Central memory CD4-positive, alpha-beta T cell (primary cell): ENCODE data around the gene GGT5.
"Not testable (repeated sequence)": the region's sequence is repeated elsewhere in the genome, so short reads cannot be mapped to it uniquely, and the experiment has no call there.

Source experiments
- DNase-seq: peaks from one replicate; pipeline ENCODE4 v3.0.0; 2022

GGT5 gene

DNA sequence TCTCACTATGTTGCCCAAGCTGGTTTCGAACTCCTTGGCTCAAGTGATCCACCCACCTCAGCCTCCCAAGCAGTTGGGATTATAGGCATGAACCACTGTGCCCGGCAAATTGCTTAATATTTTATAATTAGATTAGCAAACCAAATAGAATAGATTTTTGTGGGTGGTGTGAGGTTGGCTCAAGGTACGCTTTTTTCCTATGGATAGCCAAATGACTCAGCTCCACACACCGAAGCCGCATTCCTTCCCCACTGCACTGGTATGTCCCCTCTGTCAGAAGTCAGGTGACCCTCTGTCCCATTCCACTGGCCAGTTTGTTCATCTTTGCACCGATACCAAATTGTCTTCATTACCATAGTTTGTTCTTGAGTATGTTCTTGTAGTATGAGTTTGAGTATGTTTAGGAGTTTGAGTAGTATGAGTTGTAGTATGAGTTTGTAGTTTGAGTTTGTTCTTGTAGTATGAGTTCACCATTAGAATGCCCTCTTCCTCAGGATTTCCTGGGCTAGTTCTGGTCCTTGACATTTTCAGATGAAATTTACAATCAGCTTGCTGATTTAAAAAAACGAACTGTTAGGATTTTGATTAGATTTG, 44.2 kb downstream of the GGT5 start:
- DNase-seq, result no peak

DNA sequence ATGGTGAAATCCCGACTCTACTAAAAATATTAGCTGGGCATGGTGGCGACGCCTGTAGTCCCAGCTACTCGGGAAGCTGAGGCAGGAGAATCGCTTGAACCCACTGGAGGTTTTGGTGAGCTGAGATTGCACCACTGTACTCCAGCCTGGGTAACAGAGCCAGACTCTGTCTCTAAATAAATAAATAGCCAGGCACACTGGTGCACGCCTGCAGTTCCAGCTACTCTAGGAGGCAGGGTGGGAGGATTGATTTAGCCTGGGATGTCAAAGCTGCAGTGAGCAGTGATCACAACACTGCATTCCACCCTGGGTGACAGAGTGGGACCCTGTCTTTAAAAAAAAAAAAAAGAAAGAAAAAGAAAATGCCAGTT, 46.2 kb downstream of the GGT5 start:
- no peak for DNase-seq

DNA sequence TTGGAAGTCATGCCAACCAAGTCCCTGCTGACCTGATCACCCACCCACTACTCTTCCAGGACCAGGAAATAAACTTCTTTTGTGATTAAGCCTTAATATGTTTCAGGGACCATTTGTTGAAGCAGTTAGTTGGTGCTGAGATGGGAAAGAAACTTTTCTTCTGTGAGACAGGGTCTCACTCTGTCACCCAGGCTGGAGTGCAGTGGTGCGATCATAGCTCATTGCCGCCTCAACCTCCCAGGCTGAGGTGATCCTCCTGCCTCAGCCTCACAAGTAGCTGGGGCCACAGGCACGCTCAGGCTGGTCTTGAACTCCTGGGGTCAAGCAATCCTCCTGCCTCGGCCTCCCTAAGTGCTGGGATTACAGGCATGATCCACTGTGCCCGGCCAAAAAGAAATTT, 53.0 kb downstream of the GGT5 start:
- DNase-seq, result no peak

DNA sequence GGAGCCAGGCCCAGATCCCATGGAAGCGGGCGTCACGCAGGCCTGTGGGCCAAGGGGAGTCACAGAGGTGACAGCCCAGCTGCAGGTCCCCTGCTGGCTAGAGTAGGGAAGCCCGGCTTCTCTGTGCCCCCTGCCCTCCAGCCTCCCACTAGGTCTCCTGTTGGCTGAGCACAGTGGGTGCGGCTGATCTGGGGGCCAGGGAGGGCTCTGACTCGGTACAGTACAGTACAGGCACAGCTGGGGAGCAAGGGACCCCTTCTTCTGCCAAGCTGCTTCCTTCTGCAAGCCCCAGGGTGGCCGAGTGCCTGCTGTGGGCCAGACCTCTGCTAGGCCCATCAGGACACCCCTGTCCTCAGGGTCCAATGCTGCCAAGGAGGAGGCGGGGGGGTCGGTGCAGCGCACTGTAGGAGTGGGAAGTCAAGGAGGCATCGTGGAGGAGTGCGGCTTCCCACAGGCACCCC, 53.5 kb downstream of the GGT5 start:
- no peak for DNase-seq

DNA sequence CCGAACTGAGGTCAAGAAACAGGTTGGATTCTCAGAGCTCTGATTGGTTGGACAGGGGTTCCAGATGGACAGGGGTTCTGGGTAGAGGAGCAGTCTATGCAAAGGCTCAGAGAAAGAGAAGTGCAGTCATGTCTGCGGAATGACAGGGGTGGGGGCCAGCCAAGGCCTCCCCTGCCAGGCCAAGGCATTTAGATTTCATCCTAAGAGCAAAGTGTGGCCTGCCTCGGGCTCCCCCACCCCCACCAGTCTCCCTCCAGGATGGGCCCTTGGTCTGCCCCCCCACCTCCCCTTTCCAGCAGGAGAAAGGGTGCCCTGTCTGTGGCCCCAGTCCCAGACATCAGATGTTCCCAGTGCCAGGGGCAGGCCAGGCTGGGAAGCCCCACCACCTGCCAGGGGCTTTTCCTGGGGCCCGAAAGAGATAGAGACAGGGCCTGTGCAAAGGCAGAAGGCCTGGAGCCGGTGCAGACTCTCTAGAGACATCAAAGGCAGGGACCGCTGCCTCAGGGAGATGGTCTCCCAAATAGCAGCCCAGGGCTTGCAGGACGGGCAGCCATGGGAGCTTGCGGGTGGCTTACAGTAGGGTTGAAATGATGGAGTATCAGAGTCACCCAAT, 54.2 kb downstream of the GGT5 start:
- DNase-seq, result no peak

DNA sequence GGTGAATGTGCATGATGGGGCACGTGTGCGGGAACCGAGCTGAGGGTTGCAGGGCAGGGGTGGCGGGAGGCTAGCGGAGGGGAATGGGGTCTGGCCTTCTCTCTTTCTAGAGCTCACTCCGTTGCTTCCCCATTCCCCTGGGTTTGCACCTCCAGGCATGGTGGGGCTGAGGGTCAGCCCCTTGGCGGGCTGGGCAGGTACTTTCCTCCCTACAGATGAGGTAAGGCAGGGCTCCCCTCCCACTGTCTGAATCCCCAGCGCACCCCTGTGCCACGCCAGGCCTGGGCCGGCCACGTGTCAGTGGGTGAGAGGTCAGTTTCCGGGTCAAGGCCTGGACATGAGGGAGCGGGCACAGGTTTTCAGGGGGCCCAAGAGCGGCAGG, 54.7 kb downstream of the GGT5 start:
- DNase-seq, result no peak

DNA sequence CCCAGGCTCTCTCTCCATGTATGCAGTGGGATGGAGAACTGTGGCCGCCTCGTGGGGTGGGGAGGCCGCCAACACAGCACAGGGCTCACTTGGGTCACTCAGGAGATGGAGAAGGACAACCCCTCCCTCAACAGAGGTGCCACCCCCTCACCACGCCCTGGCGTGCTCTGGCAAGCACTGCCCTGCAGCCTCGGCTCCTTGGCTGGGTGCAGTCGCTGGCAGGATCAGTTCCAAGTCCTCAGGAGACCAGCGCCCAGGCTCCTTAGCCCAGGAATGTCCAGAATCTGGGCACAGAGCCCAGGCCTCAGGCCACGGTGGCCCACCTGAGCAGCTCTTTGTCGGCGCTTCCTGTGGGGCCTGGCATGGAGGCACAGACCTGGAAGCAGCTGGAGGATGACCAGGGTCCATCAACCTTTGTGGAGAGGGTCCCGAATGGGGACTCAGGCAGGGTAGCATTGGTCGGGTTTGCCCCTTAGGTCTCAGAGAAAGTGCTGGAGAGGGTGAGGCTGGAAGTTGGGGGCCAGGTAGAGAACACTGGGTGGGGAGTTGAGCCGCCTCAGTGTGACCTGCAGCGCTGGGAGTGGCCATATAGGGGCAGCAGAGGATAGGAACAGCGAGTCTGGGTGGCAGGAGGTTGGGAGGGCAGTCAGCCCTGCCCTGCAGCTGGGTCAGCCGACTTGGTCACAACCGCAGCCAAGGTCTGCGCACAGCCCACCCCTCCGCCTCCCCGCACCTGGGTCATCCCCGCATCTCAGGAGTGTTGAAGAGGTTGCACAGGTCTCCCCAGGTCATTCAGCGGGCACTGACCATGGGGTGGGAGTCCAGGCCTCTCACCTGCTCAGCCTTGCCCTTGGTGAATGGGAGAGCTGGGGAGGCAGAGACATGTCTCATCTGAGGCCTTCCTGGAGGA, 55.4 kb downstream of the GGT5 start:
- DNase-seq, result no peak

DNA sequence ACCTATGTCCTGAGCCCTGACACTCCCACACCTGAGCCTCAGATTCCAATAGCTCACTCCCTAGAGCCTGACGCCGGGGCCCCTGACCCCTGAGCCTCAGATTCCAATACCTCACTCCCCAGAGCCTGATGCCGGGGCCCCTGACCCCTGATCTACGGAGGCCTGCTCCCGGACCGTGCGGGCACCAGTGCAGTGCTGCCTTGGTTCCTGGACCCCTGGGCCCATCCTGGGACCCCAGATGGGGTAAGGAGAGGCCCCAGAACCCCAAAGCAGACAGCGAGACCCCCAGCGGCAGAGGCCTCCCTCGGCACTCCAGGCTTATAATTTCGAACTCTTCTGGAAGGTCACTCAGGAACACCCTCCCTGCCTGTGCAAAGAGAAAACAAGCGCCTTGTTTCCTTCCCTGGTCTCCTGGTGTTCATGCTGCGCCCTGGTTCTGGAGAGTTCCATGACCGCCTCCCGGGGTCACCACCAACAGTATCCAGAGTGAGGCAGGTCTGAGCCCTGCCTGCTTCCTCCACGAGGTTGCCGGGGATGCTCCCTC, 56.1 kb downstream of the GGT5 start:
- no peak for DNase-seq

DNA sequence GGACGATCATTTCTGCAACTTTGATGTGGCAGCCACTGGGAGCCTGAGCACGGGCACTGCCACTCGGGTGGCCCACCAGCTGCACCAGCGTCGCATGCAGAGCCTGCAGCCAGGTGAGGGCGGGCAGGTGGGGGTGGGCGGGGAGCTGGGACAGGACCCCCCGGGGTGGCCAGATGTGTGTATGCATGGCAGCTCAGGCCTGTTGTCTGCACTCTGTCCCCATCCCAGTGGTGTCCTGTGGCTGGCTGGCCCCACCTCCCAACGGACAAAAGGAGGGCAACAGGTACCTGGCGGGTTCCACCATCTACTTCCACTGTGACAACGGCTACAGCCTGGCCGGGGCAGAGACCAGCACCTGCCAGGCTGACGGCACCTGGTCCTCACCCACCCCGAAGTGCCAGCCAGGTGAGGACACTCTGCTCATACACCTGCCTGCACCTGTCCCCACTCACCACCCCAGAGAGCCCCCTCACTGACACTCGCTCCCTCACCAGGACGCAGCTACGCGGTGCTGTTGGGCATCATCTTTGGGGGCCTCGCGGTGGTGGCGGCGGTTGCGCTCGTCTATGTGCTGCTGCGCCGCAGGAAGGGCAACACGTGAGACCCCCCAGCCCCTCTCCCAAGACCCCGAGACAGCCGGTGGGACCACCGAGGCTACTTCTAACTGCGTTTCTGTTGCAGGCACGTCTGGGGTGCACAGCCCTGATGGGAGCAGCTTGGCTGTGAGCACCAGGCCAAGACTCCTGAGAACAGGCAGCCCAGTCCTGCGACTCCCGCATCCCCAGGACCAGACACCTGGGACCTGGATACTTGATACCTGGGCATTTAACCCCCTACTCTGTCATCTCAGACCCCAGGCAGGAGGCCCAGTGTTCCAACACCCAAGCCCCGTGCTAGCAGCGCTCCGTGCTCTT, 56.9 kb downstream of the GGT5 start:
- no peak for DNase-seq

DNA sequence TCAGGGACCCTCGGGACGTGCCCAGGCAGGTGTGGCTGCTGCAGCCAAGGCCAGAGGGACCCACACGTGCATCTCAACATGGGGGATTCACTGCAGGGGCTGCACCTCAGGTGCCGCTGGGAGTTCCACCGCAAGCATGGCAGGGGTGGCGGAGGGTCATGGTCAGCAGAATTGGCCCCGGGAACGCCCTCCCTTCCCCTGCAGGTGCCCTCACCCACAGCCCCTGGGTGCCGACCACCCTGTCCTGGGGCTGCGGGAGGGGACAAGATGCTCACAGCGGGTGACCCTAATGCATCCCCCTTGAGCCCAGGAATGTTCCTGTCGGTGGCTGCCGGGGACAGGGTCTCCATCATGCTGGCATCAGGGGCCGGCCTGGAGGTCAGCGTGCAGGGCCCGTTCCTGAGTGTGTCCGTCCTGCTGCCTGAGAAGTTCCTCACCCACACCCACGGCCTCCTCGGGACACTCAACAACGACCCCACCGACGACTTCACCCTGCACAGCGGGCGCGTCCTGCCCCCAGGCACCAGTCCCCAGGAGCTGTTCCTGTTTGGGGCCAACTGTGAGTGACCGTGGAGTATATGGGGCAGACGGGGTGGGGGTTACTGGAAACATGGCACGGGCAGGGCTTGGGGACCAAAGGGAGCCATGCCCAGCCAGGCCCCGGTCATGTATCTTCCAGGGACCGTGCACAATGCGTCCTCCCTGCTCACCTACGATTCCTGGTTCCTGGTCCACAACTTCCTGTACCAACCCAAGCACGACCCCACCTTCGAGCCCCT, 57.8 kb downstream of the GGT5 start:
- DNase-seq, result no peak

DNA sequence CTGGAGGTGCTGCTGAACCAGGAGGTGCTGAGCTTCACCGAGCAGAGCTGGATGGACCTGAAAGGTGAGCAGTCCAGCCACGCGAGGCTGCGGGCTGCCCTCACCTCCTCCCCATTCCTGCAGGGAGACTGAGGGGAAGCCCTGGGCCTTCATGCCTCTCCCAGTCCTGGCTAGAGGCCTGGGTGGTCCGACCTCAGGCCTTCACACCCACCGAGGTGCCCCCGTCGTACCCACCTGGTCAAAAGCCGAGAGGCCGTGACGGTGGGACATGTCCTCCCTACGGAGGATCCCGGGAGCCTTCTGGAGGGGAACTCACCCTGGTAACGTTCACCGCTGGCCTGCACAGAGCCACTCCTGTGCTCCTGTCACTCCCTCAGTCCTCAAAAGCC, 58.5 kb downstream of the GGT5 start:
- DNase-seq, result no peak

DNA sequence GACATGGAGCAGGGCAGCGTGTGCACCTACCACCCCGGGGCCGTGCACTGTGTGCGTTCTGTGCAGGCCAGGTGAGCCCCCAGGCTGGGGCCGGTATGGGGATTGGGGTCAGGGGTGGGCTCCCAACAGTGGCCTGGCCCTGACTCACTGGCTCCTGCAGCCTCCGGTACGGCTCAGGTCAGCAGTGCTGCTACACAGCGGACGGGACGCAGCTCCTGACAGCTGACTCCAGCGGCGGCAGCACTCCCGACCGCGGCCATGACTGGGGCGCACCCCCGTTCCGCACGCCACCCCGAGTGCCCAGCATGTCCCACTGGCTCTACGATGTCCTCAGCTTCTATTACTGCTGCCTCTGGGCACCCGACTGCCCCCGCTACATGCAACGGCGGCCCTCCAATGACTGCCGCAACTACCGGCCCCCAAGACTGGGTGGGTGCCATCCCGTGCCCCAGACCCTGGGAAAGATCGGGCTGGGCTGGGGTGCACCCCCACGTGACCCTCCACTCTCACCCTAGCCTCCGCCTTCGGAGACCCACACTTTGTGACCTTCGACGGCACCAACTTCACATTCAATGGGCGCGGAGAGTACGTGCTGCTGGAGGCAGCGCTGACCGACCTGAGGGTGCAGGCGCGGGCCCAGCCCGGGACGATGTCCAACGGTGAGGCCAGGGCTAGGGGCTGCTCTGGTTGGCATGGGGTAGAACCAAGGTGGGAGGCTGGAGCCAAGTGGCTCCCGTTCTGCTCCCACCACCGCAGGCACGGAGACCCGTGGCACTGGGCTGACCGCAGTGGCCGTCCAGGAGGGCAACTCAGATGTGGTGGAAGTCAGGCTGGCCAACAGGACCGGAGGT, 59.2 kb downstream of the GGT5 start:
- no peak for DNase-seq

DNA sequence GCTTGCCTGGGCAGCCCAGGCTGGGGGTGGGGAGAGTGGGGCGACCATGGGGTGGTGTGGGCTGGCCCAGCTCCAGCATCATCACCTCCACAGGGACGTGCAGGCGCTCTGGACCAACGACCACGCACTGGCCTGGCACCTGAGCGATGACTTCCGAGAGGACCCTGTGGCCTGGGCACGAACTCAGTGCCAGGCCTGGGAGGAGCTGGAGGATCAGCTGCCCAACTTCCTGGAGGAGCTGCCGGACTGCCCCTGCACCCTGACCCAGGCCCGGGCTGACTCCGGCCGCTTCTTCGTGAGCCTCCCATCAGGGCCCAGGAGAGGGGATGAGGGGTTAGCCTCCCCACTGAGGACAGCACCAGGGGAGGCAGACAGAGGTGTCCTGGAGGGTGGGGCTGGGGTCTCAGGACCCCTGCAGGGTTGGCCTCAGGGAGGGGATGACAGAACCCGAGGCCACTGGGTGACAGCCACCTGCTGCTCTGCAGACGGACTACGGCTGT, 59.8 kb downstream of the GGT5 start:
- DNase-seq, result no peak

DNA sequence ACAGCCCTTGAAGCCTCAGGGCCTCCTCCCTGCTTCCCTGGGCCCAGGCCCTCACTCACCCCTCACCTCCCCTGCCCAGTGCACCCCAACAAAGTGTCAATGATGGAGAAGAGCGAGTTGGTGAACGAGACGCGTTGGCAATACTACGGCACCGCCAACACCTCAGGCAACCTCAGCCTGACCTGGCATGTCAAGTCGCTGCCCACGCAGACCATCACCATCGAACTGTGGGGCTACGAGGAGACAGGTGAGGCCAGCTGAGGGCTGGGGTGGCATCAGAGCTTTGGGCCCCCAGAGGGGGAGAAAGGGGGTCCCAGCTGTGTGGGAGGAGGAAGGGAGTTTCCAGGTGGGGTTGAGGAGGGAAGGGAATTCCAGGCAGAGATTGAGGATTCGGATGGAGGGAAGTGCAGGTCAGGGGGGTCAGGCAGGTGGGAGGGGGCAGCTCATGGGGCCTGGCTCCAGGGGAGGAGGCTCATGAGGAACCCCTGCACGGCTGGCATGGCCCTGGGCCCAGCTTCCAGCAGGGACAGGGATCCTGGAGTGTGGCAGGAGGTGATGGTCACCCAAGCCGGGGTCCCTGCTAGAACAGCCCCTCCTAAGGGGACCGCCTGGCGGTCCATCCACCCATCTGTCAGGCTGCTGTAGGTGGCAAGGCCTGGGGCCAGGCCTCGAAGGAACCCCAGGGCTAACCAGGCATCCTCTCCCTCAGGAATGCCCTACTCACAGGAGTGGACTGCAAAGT, 60.7 kb downstream of the GGT5 start:
- no peak for DNase-seq

DNA sequence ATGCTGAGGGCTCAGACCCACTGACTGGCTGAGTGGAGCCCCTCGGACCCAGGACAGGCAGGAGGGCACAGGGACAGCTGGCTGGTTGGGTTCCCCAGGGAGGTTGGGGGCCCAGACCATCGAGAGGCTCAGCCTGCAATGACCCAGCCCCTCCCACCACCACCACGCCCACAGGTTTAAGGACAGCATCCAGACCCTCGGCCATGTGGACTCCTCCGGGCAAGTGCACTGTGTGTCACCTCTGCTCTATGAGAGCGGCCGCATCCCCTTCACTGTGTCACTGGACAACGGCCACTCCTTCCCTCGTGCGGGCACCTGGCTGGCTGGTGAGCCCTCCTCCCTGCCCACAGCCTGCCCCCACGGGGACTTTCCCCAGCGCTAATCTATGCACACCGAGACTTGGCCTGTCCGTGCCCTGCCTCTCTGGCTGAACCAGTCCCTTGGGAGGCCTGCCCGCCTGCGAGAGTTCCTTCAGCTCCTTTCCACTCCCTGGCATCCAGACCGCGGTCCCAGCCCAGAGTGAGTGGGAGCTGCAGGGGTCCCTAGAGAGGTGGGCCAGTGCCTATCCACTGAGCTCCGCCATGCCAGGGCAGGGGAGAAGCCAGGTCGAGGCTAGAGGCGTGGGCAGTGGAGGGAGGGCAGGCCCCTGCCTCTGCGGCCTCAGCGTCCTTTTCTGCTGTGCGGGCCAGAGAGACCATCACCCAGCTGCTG, 61.4 kb downstream of the GGT5 start:
- DNase-seq, result no peak

DNA sequence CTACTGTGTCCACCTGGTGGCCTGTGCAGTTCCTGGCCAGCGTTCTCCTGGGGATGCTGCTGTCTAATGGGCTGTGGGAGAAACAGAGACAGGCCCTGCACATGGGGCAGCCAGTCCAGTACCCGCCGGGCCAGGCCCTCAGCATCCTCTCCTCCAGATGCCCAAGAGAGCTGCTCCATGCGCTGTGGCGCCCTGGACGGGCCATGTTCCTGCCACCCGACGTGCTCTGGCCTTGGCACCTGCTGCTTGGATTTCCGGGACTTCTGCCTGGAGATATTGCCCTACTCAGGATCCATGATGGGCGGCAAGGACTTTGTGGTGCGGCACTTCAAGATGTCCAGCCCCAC, 62.0 kb downstream of the GGT5 start:
- DNase-seq, result not testable (repeated sequence)

DNA sequence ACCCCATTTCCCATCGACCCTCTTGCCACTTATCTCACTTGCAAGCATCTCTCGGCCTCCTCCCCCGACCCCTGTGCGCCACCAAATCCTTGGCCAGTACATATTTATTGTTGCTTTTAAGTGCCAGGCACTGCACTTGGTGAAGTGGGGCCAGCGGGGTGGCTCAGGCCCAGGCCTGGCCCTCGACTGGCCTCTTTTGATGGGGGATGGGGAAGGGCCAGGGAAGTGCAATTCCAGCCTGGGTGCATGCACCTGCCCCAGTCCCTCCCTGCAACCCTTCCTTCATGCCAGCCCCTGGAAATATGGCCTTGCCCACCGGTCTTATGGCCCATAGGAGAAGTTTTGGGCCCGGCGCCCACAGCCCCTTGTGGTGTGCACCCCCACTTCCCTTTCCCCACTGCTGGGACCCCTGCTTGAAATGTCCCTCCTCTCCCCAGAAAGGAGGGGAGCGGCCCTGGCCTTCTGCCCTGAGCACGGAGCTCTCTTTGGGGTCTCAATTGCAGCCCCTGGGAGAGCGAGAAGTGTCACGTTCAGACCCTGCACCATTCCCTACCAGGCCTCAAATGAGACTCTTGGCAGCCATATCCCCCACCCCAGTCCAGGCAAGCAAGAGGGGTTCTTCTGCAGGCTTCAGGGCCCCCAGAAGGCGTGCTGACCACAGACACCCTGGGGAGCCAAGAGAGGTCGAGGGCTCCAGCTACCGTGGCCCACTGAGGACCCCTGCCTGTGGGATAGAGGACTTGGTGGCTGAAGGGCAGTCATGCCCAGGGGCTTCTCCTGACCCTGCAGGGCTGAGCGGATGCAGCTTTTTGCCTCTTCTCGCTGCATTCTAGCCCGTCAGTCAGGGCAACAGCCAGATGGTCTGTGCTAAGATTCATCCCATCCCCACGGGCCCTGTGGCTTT, 62.6 kb downstream of the GGT5 start:
- DNase-seq, result no peak
